Loucy (cell line): ENCODE data around the gene N4BP2L1.

Source experiments
- CTCF ChIP-seq: fragments of 200-600 bp; sonication (generic); conservative IDR thresholded peaks from 2 replicates; pipeline ENCODE4 v1.5.1; 2014; ENCODE audit warnings: mild to moderate bottlenecking, antibody characterized with exemption, low read length
- EZH2phosphoT487 ChIP-seq: fragments of 200-600 bp; IDR thresholded peaks from 2 replicates; pipeline ENCODE4 v1.6.1; 2018; ENCODE audit warnings: antibody characterized with exemption, mild to moderate bottlenecking, moderate library complexity, borderline replicate concordance

- TF ChIP-seq CTCF (no peak), EZH2phosphoT487 (no peak)
These were observed 8.1 kb downstream of the N4BP2L1 start for GRCh38 chr13:32419862-32420261.
